GM18526 (cell line): ENCODE measurements around the gene GPHB5.

Experiments used
- POLR2A ChIP-seq: IDR thresholded peaks from 3 replicates; pipeline ENCODE4 v1.6.1; 2011; ENCODE audit not compliant: insufficient read length; ENCODE audit errors: extremely low read depth

GPHB5 gene

GRCh38 chr14:63276492-63277342, 42.0 kb downstream of the GPHB5 start:
- TF ChIP-seq POLR2A: no peak

GRCh38 chr14:63276016-63276415, 42.7 kb downstream of the GPHB5 start:
- no peak for TF ChIP-seq POLR2A

GRCh38 chr14:63275611-63276010, 43.1 kb downstream of the GPHB5 start:
- TF ChIP-seq POLR2A: no peak

GRCh38 chr14:63273717-63274655, 44.7 kb downstream of the GPHB5 start:
- TF ChIP-seq POLR2A: no peak

GRCh38 chr14:63273129-63273528, 45.6 kb downstream of the GPHB5 start:
- TF ChIP-seq POLR2A: no peak

GRCh38 chr14:63269561-63270225, 49.0 kb downstream of the GPHB5 start:
- TF ChIP-seq POLR2A: no peak

- TF ChIP-seq POLR2A: no peak
These were observed 50.0 kb downstream of the GPHB5 start for GRCh38 chr14:63268771-63269170.

- TF ChIP-seq POLR2A: no peak
These were observed 51.6 kb downstream of the GPHB5 start for GRCh38 chr14:63267171-63267570.

- TF ChIP-seq POLR2A: no peak
These were observed 52.6 kb downstream of the GPHB5 start for GRCh38 chr14:63266106-63266505.
